ENCODE measurements around the gene GPR6.

GPR6 gene

DNA sequence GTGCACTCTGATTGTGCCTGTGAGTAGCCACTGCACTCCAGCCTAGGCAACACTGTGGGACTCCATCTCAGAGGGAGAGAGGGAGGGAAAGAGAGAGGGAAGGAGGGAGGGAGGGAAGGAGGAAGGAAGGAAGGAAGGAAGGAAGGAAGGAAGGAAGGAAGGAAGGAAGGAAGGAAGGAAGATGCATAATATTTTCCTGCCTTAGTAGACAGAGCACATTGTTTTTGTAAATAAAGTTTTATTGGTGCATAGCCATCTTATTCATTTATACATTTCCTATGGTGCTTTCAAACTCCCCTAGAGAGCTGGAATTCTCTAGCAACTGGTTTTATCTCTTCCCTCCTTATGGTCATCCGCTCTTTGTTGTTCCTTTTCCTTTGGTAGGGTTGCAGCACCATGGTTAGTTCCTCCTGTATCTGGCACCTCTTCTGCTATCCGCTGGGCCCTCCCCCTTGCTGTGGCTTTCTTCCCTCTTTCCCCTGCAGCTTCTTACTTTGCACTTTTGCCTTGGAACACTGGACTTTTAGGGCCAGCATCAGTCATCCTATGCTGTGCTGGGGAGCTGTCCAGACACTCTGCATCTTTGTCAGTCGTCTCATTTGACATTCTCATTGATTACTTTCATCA is 20.2 kb downstream of the GPR6 start:
- DNase-seq (ENCODE audit: low spot score), result no peak

- DNase-seq (ENCODE audit: low spot score), result no peak
Observed at GRCh38 chr6:109999740-110000139, 21.6 kb downstream of the GPR6 start.

DNA sequence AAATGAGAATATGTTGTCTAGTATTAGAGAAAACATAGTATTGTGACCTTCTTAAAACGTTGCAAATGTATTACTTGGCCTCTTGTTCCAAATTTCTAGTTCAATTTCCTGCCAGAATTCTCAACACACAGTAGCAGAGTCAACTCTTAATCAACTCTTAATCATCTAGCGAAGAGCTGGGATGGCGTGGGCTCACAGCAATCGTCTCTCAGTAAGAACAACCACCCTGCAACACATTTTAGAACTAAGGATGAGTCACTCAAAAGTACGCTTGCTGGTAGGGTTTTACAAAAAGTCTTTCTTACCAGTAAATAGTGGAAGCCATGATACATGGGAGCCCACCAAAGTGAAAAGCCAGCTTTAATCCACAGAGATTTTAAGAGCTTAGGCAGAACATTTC is 24.6 kb downstream of the GPR6 start:
- no peak for DNase-seq (ENCODE audit: low spot score)

DNA sequence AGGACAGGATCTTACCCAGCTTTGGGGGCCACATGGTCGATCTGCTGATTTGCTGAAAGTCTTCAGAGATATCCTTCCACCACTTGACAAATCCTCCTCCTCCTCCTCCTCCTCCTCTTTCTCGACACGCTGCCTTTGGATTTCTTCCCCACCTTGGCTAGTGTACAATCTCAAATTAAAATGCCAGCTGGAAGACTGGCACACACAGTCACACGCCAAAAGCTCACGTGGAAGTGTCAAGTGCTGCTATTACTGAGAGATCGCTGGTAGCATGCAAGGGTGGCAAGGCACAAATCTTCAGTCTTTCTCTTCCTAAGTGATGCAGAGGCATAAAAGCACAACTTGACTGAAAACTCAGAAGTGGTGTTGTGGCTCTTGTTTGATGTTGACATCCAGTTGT is 35.3 kb downstream of the GPR6 start:
- no peak for DNase-seq (ENCODE audit: low spot score)

- no peak for DNase-seq (ENCODE audit: low spot score)
Observed at GRCh38 chr6:110015206-110015605, 37.1 kb downstream of the GPR6 start.

- DNase-seq (ENCODE audit: low spot score), result no peak
Observed at GRCh38 chr6:110017306-110017705, 39.2 kb downstream of the GPR6 start.

DNA sequence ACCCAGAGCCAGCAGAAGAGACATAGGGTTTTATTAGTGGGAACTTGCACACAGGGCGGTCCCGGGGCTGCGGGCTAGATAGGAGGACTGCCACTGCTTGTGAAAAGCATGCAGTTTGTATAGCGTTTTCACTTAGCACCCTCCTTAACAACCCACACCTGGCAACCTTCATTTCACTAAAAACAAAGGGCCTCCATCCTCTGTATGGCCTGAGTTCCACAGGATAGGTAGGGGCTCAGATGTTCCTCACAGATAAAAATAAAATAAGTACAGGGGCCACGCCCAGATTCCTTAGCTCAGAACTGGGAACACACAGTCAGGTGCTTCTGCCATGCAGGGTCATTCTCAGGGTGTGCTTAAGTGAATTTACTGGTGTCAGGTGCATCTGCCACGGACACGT is 39.8 kb downstream of the GPR6 start:
- DNase-seq (ENCODE audit: low spot score), result no peak

GRCh38 chr6:110018486-110018885 is 40.4 kb downstream of the GPR6 start:
- no peak for DNase-seq (ENCODE audit: low spot score)

DNA sequence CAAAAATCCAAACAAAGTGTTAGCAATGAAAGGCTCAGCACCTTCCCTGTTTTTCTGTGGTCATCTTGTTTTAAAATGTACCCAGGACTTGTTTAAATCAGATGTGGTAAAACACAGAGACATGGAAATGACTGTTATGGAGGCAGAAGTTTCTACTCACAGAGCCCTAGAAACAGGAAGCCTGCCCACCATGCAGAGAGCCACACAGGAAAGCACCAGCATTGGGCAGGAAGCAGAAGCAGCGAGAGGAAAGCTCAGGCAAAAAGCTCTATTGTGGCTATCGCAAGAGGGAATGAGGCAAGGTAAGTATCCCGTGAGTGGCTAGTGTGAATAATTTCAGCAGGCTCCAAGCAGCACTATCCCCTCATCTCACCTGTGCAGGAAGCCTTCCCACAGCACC is 42.8 kb downstream of the GPR6 start:
- DNase-seq (ENCODE audit: low spot score), result no peak

DNA sequence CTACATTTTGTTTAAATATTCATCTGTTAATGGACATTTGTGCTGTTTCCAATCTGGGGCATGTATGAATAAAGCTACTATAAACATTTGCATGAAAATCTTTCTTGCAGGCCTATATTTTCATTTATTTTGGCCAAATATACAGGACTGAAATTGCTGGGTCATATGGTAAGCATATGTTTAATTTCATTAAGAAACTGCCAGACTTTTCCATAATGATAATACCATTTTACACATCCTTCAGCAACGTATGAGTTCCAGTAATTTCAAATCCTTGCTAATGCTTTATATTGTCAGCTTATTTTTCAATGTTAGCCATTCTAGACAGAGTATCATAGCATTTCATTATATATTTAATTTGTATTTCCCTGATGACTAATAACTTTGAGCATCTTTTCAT is 51.0 kb downstream of the GPR6 start:
- no peak for DNase-seq (ENCODE audit: low spot score)

Data from SK-N-DZ (cell line).